Mucosa of rectum (tissue), 2 donors: ENCODE data around the gene NCR2.

Experiments used
- H3K27ac ChIP-seq, 2 donors: one replicate each; pipeline ENCODE4 v1.7.0; 2013; ENCODE audit warnings: inconsistent platforms in 2 of 2, low read depth in 2 of 2, low read length in 2 of 2
- H3K27me3 ChIP-seq, 2 donors: one replicate each; pipeline ENCODE4 v1.7.0; 2013; ENCODE audit warnings: low read length in 2 of 2; ENCODE audit not compliant: control insufficient read depth in 2 of 2, insufficient read depth in 2 of 2
- H3K36me3 ChIP-seq, 2 donors: one replicate each; pipeline ENCODE4 v1.7.0; 2013; ENCODE audit warnings: low read length in 2 of 2; ENCODE audit not compliant: control insufficient read depth in 2 of 2, insufficient read depth in 2 of 2
- H3K4me1 ChIP-seq, 2 donors: one replicate each; pipeline ENCODE4 v1.7.0; 2013; ENCODE audit warnings: low read length in 2 of 2, mild to moderate bottlenecking in 1 of 2; ENCODE audit not compliant: control insufficient read depth in 2 of 2, insufficient read depth in 2 of 2
- H3K4me3 ChIP-seq, 2 donors: one replicate each; pipeline ENCODE4 v1.7.0; 2013; ENCODE audit warnings: low read length in 2 of 2
- H3K9ac ChIP-seq, 2 donors: one replicate each; pipeline ENCODE4 v1.7.0; 2013; ENCODE audit warnings: low read length in 2 of 2, low read depth in 1 of 2, mild to moderate bottlenecking in 1 of 2
- H3K9me3 ChIP-seq, 2 donors: one replicate each; pipeline ENCODE4 v1.7.0; 2013; ENCODE audit warnings: low read length in 2 of 2; ENCODE audit not compliant: control insufficient read depth in 2 of 2
- donor health status: healthy.
- donor health status: Normal muscosa, but diverticular disease.

The NCR2 gene

DNA sequence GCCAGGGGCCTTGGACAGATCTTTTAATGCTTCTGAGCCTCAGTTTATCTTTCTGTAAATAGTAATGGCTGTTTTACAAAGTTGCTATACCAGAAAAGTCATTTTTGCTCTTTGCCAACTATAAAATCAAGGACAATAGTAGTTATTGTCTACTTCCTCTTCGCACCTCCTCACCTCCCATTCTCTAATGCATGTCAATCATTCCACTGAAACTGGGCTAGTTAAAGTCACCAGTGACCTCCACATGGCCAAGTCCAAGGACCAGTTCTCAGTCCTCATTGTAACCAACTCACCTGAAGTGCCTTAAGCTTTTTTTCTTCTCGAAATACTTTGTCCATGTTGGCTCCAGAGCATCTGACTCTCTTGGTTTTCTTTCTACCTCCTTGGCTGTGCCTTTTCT, 51.2 kb downstream of the NCR2 start:
- Histone ChIP-seq H3K4me1 (no peaks in the 10 kb centered on the region), H3K4me3 (no peak overlapping the region), H3K9ac (no peak overlapping the region), H3K36me3 (no peaks in the 10 kb centered on the region), H3K27ac (no peak overlapping the region), H3K9me3 (no peaks in the 10 kb centered on the region), H3K27me3 (peaks cover 4 to 7% of the 10 kb centered on the region in 2 donors)

DNA sequence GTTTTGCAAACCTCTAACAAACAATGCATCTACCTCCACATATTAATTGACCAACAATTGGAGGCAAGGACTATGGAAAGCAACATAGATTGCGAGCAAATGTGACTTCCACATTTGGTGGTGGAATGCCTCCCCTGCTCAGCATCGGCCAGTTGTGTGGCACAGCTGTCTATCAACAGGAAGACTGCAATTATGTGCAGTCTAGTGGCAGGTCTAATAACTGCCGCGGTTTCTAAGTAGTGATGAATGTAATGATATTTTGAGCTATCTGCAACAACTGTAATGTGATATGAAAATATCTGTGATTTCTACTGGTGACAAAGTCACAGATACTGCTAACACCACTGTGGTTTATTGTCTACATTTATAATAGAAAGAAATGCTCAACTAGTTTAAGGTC, 56.8 kb downstream of the NCR2 start:
- H3K4me3 ChIP-seq, result no peak overlapping the region
- no peaks in the 10 kb centered on the region for H3K36me3 ChIP-seq
- H3K9ac ChIP-seq, result no peak overlapping the region
- H3K9me3 ChIP-seq, result peaks cover 0 to 2% of the 10 kb centered on the region in 2 donors
- H3K27ac ChIP-seq, result no peak overlapping the region
- no peaks in the 10 kb centered on the region for H3K4me1 ChIP-seq
- peaks cover 4 to 8% of the 10 kb centered on the region in 2 donors for H3K27me3 ChIP-seq

DNA sequence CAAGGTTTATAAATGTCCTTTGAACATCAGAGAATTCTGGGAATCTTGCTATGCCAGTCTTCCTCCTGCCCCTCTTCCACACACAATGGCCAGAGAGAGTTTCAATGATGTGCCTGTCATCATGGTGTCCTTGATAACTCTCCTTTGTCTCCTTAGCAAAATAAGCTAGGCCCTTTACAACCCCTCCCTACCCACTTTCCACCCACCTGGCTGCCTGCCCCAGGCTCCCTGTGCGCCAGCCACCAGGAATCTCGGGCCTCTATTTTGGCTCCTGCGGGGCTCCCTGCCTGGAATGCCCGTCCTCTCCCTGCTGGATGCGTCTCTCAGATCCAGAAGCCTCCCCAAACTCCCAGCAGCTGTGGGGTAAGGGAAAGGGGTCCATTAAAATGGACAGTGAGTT, 60.9 kb downstream of the NCR2 start:
- H3K27ac ChIP-seq, result no peak overlapping the region
- H3K4me1 ChIP-seq, result no peaks in the 10 kb centered on the region
- H3K27me3 ChIP-seq, result peaks cover 0 to 5% of the 10 kb centered on the region in 2 donors
- H3K36me3 ChIP-seq, result no peaks in the 10 kb centered on the region
- no peak overlapping the region for H3K4me3 ChIP-seq
- peaks cover 0 to 2% of the 10 kb centered on the region in 2 donors for H3K9me3 ChIP-seq
- H3K9ac ChIP-seq, result no peak overlapping the region

DNA sequence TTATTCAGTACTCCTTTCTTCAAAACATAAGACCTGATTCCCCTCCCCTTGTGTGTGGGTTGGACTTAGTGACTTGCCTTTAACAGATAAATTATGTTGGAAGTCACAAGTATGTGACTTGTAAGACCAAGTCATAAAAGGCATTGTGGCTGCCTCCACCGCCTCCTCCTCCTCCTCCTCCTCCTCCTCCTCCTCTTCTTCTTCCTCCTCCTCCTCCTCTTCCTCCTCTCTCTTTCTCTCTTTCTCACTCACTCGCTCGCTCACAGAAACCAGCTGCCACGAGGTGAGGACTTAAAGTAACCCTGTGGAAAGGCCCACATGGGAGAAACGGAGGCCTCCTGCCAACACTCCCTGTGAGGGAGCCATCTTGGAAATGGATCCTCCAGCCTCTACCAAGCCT, 64.0 kb downstream of the NCR2 start:
- no peak overlapping the region for H3K4me3 ChIP-seq
- no peak overlapping the region for H3K9ac ChIP-seq
- H3K36me3 ChIP-seq, result no peaks in the 10 kb centered on the region
- peaks cover 0 to 2% of the 10 kb centered on the region in 2 donors for H3K9me3 ChIP-seq
- no peak overlapping the region for H3K27ac ChIP-seq
- H3K4me1 ChIP-seq, result no peaks in the 10 kb centered on the region
- peaks cover 0 to 3% of the 10 kb centered on the region in 2 donors for H3K27me3 ChIP-seq
